Smooth muscle cell (in vitro differentiated cells): ENCODE results near the gene RAI1. TPM values are rescaled to one million over a fixed set of nuclear protein-coding genes. Genes with fewer than 3 reads are reported as not detected.

Experiments used
- DNase-seq: peaks from one replicate; lab custom pipeline; 2025; ENCODE audit not compliant: unreplicated experiment; lab: John Stamatoyannopoulos, UW
- H2AFZ ChIP-seq: fragments of 200-600 bp; sonication (generic); 2 replicates; pipeline ENCODE4 v1.6.0; 2016; ENCODE audit warnings: antibody characterized with exemption, low read depth, mild to moderate bottlenecking
- H3F3A ChIP-seq: fragments of 200-600 bp; sonication (generic); 2 replicates; pipeline ENCODE4 v1.6.0; 2017; ENCODE audit warnings: antibody characterized with exemption, low read depth
- H3K27ac ChIP-seq: fragments of 200-600 bp; sonication (generic); 2 replicates; pipeline ENCODE4 v1.5.1; 2016; ENCODE audit warnings: low read depth, mild to moderate bottlenecking
- H3K27me3 ChIP-seq: fragments of 200-600 bp; sonication (generic); 2 replicates; pipeline ENCODE4 v1.6.1; 2016; ENCODE audit warnings: low read depth, mild to moderate bottlenecking
- H3K36me3 ChIP-seq: fragments of 200-600 bp; sonication (generic); 2 replicates; pipeline ENCODE4 v1.5.1; 2016; ENCODE audit warnings: low read depth
- H3K4me1 ChIP-seq: fragments of 200-600 bp; sonication (generic); 2 replicates; pipeline ENCODE4 v1.5.1; 2016; ENCODE audit warnings: low read depth
- H3K4me2 ChIP-seq: fragments of 200-600 bp; sonication (generic); 2 replicates; pipeline ENCODE4 v1.6.0; 2016; ENCODE audit warnings: mild to moderate bottlenecking
- H3K4me3 ChIP-seq: fragments of 200-600 bp; sonication (generic); 2 replicates; pipeline ENCODE4 v1.5.1; 2016; ENCODE audit warnings: mild to moderate bottlenecking
- H3K79me2 ChIP-seq: fragments of 200-600 bp; sonication (generic); 2 replicates; pipeline ENCODE4 v1.6.0; 2016; ENCODE audit warnings: low read depth, mild to moderate bottlenecking
- H3K9ac ChIP-seq: fragments of 200-600 bp; sonication (generic); 2 replicates; pipeline ENCODE4 v1.6.0; 2016; ENCODE audit warnings: low read depth
- H3K9me3 ChIP-seq: fragments of 200-600 bp; sonication (generic); replicated peaks from 2 replicates; pipeline ENCODE4 v1.5.1; 2016; ENCODE audit warnings: low read depth
- H4K20me1 ChIP-seq: fragments of 200-600 bp; sonication (generic); 2 replicates; pipeline ENCODE4 v1.6.0; 2016; ENCODE audit warnings: low read depth
- WGBS: methylation state at CpG from one replicate; pipeline ENCODE4 v1.1.7; 2016; ENCODE audit warnings: low lambda C conversion rate; 5-methylcytosine and 5-hydroxymethylcytosine counted together
- polyA plus RNA-seq: library from polyadenylated mRNA; unstranded; fragments of >200 nt; fragmentation: Nextera tagmentation; extraction: Ambion mirVana; gene quantifications from 2 replicates; pipeline ENCODE4 v1.2.1, GENCODE V29; 2016
- total RNA-seq: library from RNA; depleted of rRNA; stranded (reverse); fragments of >200 nt; gene quantifications from 2 replicates; pipeline ENCODE4 v1.2.3, GENCODE V29; 2014
- TF ChIP-seq, protein P1 (sequence below): fragments of 200-600 bp; sonication (generic); IDR thresholded peaks from 2 replicates; pipeline ENCODE4 v1.5.1; 2017; ENCODE audit warnings: borderline replicate concordance, mild to moderate bottlenecking, antibody characterized with exemption; ENCODE audit not compliant: insufficient read depth, poor library complexity, severe bottlenecking

The RAI1 gene
- total and polyA plus RNA-seq, 2 experiments from 2014 or later: 11.1 to 17.6 TPM

DNA sequence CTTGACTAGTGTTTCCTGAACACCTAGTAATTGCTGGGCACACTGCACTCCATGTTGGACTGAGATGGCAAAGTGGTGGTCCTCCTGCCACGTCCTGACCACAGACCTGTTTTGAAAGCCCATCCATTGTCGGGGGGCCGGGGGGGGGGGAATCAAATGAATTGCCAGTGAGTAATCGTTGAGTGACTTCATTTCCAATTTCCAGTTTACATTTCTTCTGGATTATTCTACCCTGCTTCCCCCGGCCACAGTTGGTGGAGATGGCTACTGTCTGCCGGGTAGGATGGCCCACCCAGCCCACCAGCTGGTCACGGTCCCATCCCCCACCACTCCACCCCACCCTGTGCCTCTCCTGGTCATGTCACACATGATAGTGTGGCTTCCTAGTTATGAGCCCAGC, 18.2 kb downstream of the RAI1 start:
- Histone ChIP-seq H3F3A (peaks cover 15% of the 10 kb centered on the region), H3K4me2 (peak overlapping the region; percentile 78), H4K20me1 (peaks cover 98% of the 10 kb centered on the region), H2AFZ (no peak overlapping the region), H3K4me3 (no peak overlapping the region), H3K36me3 (no peaks in the 10 kb centered on the region), H3K9me3 (no peaks in the 10 kb centered on the region), H3K9ac (no peak overlapping the region), H3K27ac (no peak overlapping the region), H3K4me1 (peaks cover 38% of the 10 kb centered on the region), H3K79me2 (peaks cover 98% of the 10 kb centered on the region), H3K27me3 (no peaks in the 10 kb centered on the region)
- no peak for DNase-seq
- TF ChIP-seq, protein P1, sequence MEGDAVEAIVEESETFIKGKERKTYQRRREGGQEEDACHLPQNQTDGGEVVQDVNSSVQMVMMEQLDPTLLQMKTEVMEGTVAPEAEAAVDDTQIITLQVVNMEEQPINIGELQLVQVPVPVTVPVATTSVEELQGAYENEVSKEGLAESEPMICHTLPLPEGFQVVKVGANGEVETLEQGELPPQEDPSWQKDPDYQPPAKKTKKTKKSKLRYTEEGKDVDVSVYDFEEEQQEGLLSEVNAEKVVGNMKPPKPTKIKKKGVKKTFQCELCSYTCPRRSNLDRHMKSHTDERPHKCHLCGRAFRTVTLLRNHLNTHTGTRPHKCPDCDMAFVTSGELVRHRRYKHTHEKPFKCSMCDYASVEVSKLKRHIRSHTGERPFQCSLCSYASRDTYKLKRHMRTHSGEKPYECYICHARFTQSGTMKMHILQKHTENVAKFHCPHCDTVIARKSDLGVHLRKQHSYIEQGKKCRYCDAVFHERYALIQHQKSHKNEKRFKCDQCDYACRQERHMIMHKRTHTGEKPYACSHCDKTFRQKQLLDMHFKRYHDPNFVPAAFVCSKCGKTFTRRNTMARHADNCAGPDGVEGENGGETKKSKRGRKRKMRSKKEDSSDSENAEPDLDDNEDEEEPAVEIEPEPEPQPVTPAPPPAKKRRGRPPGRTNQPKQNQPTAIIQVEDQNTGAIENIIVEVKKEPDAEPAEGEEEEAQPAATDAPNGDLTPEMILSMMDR: no peak
- WGBS: 65% methylated on average over 7 of the region's 7 CpGs

DNA sequence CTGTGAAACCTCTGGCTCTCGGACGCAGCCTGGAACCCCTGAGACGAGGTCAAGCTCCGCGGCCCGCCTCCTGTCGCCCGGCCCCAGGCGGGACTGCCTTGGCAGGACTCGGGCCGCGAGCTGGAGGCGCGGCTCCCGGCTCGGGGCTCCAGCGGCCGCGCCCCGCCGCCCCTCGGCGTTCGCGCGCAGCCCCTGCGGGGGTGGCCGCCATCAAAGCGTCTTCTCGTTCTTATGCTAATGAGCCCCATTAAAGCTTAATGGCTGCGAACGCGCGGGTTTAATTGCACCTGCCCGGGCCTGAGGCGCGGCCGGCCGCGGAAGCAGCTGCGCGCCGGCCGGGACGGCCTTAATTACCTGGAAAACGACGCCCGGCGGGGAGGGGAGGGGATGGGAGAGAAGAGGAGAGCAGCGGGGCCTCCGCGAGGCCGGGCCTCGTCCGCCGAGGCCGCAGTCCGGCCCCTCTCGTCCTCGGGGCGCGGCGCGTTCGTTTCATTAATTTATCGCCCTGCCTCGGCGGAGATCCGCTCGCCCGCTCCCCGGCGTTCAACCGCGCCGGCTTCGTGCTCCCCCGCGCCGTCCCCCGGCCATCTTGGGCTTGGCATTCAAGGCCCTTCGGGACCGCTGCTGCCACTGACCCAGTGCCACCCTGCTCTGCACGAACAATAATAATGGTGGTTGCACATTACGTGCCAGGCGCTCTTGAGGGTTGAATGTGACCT, 19.2 kb downstream of the RAI1 start:
- Histone ChIP-seq H3K79me2 (peaks cover 100% of the 10 kb centered on the region), H3K4me3 (peak overlapping the region; percentile 18), H3K4me1 (peaks cover 31% of the 10 kb centered on the region), H3F3A (peaks cover 9% of the 10 kb centered on the region), H4K20me1 (peaks cover 100% of the 10 kb centered on the region), H3K27ac (no peak overlapping the region), H3K27me3 (no peaks in the 10 kb centered on the region), H2AFZ (no peak overlapping the region), H3K9ac (no peak overlapping the region), H3K36me3 (no peaks in the 10 kb centered on the region), H3K9me3 (no peaks in the 10 kb centered on the region), H3K4me2 (peak overlapping the region; percentile 78)
- DNase-seq: no peak
- TF ChIP-seq, protein P1: no peak
- WGBS: 24% methylated on average over 65 of the region's 86 CpGs

DNA sequence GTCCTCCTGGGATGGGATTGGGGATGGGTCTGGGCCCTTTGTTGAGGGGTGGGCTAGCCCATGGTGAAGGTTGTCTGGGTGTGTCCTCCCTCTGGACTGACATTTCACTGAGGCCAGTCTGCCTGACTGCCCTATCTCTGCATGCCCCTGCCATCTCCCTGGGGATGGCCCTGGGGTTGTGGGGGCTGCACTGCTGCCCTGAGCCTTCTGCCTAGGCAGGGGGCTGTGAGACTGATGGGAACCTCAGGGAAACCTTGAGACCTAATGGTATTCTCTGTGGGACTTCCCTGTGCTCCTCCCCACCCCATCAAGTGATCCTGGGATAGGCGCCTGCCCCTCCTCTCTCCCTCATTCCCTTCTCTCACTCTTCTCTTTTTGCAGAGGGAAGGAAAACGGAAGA, 19.9 kb downstream of the RAI1 start:
- H2AFZ ChIP-seq: no peak overlapping the region
- TF ChIP-seq, protein P1: no peak
- H3K9me3 ChIP-seq: no peaks in the 10 kb centered on the region
- 86% methylated on average over 2 of the region's 2 CpGs for WGBS
- H3K4me1 ChIP-seq: peaks cover 29% of the 10 kb centered on the region
- H3K9ac ChIP-seq: no peak overlapping the region
- H3K4me2 ChIP-seq: peak overlapping the region; percentile 78
- H3K79me2 ChIP-seq: peaks cover 100% of the 10 kb centered on the region
- peaks cover 100% of the 10 kb centered on the region for H4K20me1 ChIP-seq
- H3K4me3 ChIP-seq: no peak overlapping the region
- no peaks in the 10 kb centered on the region for H3K27me3 ChIP-seq
- no peaks in the 10 kb centered on the region for H3K36me3 ChIP-seq
- no peak overlapping the region for H3K27ac ChIP-seq
- no peak for DNase-seq
- H3F3A ChIP-seq: peaks cover 3% of the 10 kb centered on the region

DNA sequence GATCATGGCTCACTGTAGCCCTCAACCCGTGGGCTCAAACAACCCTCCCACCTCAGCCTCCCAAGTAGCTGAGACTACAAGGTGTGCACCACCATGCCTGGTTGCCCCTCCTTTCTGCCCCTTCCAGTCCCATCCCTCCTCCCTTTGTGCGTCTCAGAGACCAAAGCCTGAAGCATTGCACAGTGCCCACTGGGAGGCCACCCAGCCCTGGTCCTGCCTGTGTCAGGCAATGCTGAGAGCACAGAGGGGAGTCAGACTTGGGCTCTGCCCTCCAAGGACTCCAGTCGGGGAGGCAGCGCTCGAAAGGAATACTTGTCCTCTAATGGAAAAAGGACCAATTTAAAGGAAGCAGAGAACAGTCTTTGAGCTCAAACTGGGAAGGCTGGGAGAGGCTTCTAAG, 20.4 kb downstream of the RAI1 start:
- H2AFZ ChIP-seq: no peak overlapping the region
- no peaks in the 10 kb centered on the region for H3K36me3 ChIP-seq
- peaks cover 100% of the 10 kb centered on the region for H4K20me1 ChIP-seq
- no peaks in the 10 kb centered on the region for H3K9me3 ChIP-seq
- H3K4me1 ChIP-seq: peaks cover 29% of the 10 kb centered on the region
- DNase-seq: no peak
- no peak overlapping the region for H3K9ac ChIP-seq
- TF ChIP-seq, protein P1: no peak
- peaks cover 100% of the 10 kb centered on the region for H3K79me2 ChIP-seq
- H3K27me3 ChIP-seq: no peaks in the 10 kb centered on the region
- H3K27ac ChIP-seq: no peak overlapping the region
- H3K4me3 ChIP-seq: no peak overlapping the region
- WGBS: 79% methylated on average over 5 of the region's 5 CpGs
- H3K4me2 ChIP-seq: no peak overlapping the region
- peaks cover 3% of the 10 kb centered on the region for H3F3A ChIP-seq
